ENCODE measurements around the gene MARCHF4.

DNA sequence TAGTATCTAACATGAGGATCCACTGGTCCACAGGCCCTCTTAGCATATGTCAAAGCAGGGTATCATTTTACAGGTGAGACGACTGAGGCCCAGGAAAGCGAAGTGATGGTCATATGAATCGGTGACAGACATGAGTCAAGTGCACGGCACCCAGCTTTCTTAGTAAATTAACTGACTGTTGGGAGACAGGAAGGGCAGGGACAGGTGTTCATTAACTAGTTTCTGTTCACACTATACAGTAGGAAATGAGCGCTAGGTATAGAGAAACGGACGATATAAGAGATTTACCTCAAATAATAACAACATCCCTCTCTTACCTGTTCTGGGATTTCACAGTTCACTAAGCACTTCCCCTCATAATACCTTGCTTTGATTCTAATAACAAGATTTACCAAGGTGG lies 38.3 kb upstream of the MARCHF4 start:
- TF ChIP-seq, protein P1, sequence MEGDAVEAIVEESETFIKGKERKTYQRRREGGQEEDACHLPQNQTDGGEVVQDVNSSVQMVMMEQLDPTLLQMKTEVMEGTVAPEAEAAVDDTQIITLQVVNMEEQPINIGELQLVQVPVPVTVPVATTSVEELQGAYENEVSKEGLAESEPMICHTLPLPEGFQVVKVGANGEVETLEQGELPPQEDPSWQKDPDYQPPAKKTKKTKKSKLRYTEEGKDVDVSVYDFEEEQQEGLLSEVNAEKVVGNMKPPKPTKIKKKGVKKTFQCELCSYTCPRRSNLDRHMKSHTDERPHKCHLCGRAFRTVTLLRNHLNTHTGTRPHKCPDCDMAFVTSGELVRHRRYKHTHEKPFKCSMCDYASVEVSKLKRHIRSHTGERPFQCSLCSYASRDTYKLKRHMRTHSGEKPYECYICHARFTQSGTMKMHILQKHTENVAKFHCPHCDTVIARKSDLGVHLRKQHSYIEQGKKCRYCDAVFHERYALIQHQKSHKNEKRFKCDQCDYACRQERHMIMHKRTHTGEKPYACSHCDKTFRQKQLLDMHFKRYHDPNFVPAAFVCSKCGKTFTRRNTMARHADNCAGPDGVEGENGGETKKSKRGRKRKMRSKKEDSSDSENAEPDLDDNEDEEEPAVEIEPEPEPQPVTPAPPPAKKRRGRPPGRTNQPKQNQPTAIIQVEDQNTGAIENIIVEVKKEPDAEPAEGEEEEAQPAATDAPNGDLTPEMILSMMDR (IDR thresholded peaks at IDR 0.05; ENCODE audit: low read depth, low read length, missing input control): no peak
- TF ChIP-seq SP1 (IDR thresholded peaks at IDR 0.05) (no peak), RXRA (IDR thresholded peaks at IDR 0.05) (no peak), RAD21 (IDR thresholded peaks at IDR 0.05) (no peak), FOXA2 (IDR thresholded peaks at IDR 0.05) (no peak), JUND (IDR thresholded peaks at IDR 0.05) (no peak), NR2F2 (IDR thresholded peaks at IDR 0.05) (no peak), GABPA (IDR thresholded peaks at IDR 0.05 in 1 of 2, conservative IDR thresholded peaks at IDR 0.05 in 1 of 2) (no peak), HNF4A (conservative IDR thresholded peaks at IDR 0.05) (no peak), EGR1 (IDR thresholded peaks at IDR 0.05; ENCODE audit: low read depth in 2 of 2) (no peak)
- TF ChIP-seq, protein P2, sequence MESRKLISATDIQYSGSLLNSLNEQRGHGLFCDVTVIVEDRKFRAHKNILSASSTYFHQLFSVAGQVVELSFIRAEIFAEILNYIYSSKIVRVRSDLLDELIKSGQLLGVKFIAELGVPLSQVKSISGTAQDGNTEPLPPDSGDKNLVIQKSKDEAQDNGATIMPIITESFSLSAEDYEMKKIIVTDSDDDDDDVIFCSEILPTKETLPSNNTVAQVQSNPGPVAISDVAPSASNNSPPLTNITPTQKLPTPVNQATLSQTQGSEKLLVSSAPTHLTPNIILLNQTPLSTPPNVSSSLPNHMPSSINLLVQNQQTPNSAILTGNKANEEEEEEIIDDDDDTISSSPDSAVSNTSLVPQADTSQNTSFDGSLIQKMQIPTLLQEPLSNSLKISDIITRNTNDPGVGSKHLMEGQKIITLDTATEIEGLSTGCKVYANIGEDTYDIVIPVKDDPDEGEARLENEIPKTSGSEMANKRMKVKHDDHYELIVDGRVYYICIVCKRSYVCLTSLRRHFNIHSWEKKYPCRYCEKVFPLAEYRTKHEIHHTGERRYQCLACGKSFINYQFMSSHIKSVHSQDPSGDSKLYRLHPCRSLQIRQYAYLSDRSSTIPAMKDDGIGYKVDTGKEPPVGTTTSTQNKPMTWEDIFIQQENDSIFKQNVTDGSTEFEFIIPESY (IDR thresholded peaks at IDR 0.05): no peak
- TF ChIP-seq, protein P3, sequence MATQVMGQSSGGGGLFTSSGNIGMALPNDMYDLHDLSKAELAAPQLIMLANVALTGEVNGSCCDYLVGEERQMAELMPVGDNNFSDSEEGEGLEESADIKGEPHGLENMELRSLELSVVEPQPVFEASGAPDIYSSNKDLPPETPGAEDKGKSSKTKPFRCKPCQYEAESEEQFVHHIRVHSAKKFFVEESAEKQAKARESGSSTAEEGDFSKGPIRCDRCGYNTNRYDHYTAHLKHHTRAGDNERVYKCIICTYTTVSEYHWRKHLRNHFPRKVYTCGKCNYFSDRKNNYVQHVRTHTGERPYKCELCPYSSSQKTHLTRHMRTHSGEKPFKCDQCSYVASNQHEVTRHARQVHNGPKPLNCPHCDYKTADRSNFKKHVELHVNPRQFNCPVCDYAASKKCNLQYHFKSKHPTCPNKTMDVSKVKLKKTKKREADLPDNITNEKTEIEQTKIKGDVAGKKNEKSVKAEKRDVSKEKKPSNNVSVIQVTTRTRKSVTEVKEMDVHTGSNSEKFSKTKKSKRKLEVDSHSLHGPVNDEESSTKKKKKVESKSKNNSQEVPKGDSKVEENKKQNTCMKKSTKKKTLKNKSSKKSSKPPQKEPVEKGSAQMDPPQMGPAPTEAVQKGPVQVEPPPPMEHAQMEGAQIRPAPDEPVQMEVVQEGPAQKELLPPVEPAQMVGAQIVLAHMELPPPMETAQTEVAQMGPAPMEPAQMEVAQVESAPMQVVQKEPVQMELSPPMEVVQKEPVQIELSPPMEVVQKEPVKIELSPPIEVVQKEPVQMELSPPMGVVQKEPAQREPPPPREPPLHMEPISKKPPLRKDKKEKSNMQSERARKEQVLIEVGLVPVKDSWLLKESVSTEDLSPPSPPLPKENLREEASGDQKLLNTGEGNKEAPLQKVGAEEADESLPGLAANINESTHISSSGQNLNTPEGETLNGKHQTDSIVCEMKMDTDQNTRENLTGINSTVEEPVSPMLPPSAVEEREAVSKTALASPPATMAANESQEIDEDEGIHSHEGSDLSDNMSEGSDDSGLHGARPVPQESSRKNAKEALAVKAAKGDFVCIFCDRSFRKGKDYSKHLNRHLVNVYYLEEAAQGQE (IDR thresholded peaks at IDR 0.05): no peak

Data from liver (tissue), 3 donors.